Natural killer cell (primary cell): ENCODE measurements around the gene DAZAP1. TPM values are rescaled to one million over a fixed set of nuclear protein-coding genes. Genes with fewer than 3 reads are reported as not detected.

ENCODE experiments used
- ATAC-seq, 3 donors: fragments of 150-1000 bp in 2 of 3; fragments of 200-7000 bp in 1 of 3; cut with Tn5 transposase; 1 replicate in 1 of 3; 2 replicates in 2 of 3; pipeline ENCODE4 v1.10.0; 2021; ENCODE audit warnings: mild to moderate bottlenecking in 2 of 3, moderate library complexity in 2 of 3
- DNase-seq, 2 donors: peaks; one replicate each; pipeline versions ENCODE4 v3.0.0 to v3.0.0-alpha.2; 2013 to 2021; ENCODE audit warnings: mixed read lengths in 1 of 2
- H3K27ac ChIP-seq: one replicate; pipeline ENCODE4 v1.5.1; 2013; ENCODE audit warnings: mild to moderate bottlenecking, low read length
- H3K27me3 ChIP-seq: one replicate; pipeline ENCODE4 v1.6.1; 2013; ENCODE audit warnings: low read length; ENCODE audit not compliant: control insufficient read depth, insufficient read depth
- H3K36me3 ChIP-seq: one replicate; pipeline ENCODE4 v1.6.1; 2013; ENCODE audit warnings: low read length; ENCODE audit not compliant: control insufficient read depth, insufficient read depth
- H3K4me1 ChIP-seq: one replicate; pipeline ENCODE4 v1.6.1; 2013; ENCODE audit warnings: low read length; ENCODE audit not compliant: control insufficient read depth, insufficient read depth
- H3K4me3 ChIP-seq: one replicate; pipeline ENCODE4 v1.5.1; 2013; ENCODE audit warnings: low read length
- H3K9me3 ChIP-seq: one replicate; pipeline ENCODE4 v1.6.1; 2013; ENCODE audit warnings: low read length; ENCODE audit not compliant: control insufficient read depth, insufficient read depth
- H3K27ac Mint-ChIP-seq, 2 donors: one replicate each; pipeline ENCODE4 v1.8.0; 2022; ENCODE audit warnings: mild to moderate bottlenecking in 2 of 2, mixed read lengths in 2 of 2, moderate library complexity in 1 of 2
- H3K27me3 Mint-ChIP-seq, 2 donors: one replicate each; pipeline ENCODE4 v1.8.0; 2022; ENCODE audit warnings: low read depth in 2 of 2, mixed read lengths in 2 of 2
- H3K36me3 Mint-ChIP-seq: one replicate; pipeline ENCODE4 v1.8.0; 2022; ENCODE audit warnings: mixed read lengths
- H3K4me1 Mint-ChIP-seq, 2 donors: one replicate each; pipeline ENCODE4 v1.8.0; 2022; ENCODE audit warnings: mixed read lengths in 2 of 2
- H3K4me3 Mint-ChIP-seq: one replicate; pipeline ENCODE4 v1.8.0; 2022; ENCODE audit warnings: mild to moderate bottlenecking, moderate library complexity, mixed read lengths
- H3K9me3 Mint-ChIP-seq, 2 donors: one replicate each; pipeline ENCODE4 v1.8.0; 2022; ENCODE audit warnings: mixed read lengths in 2 of 2
- WGBS: methylation state at CpG from one replicate; pipeline ENCODE4 v1.1.7; 2013; ENCODE audit warnings: missing lambda C conversion rate; ENCODE audit not compliant: insufficient coverage; 5-methylcytosine and 5-hydroxymethylcytosine counted together
- intact Hi-C: fragments of 100-400 bp; cut with micrococcal nuclease; formaldehyde crosslinking; loops from one replicate; pipeline ENCODE4 v1.14.2; 2022
- total RNA-seq, 4 donors: library from RNA; stranded (reverse); fragments of 120-200 nt in 1 of 4; gene quantifications; one replicate each; pipeline versions ENCODE4 v1.2.3 to v1.2.4, GENCODE V29; 2013 to 2022
- TF ChIP-seq, protein P1 (sequence below): fragments of 200-600 bp; IDR thresholded peaks from one replicate; pipeline ENCODE4 v1.8.0; 2022; ENCODE audit warnings: antibody characterized with exemption

Gene DAZAP1
- total RNA-seq, 3 donors from 2014 or later (not counting 1 experiment from before 2014, with no cell fraction given): 166 to 207 (median 170) TPM

GRCh38 chr19:1449467-1450442, 42.4 kb downstream of the DAZAP1 start, which contains the start of gene APC2:
Gene APC2 (plus strand): TSS chr19:1450121. CDS start chr19:1453002, 2,881 bp downstream.
- DNase-seq (peak in 1 of 2 donors; percentile 63), ATAC-seq (peak in 1 of 3 donors; percentile 39)
- peak within 1 kb of the TSS; percentile 65 for H3K4me3 Mint-ChIP-seq
- peaks cover 24% of the 10 kb centered on the region for H3K4me1 ChIP-seq
- H3K36me3 ChIP-seq: no peaks in the 10 kb centered on the region
- H3K27me3 ChIP-seq: peaks cover 59% of the 10 kb centered on the region
- intact Hi-C loops: no loop called here
- H3K4me1 Mint-ChIP-seq: peaks cover 6 to 32% of the 10 kb centered on the region in 2 donors
- H3K36me3 Mint-ChIP-seq: no peaks in the 10 kb centered on the region
- H3K27me3 Mint-ChIP-seq: peaks cover 30 to 33% of the 10 kb centered on the region in 2 donors
- H3K9me3 ChIP-seq: no peaks in the 10 kb centered on the region
- TF ChIP-seq, protein P1, sequence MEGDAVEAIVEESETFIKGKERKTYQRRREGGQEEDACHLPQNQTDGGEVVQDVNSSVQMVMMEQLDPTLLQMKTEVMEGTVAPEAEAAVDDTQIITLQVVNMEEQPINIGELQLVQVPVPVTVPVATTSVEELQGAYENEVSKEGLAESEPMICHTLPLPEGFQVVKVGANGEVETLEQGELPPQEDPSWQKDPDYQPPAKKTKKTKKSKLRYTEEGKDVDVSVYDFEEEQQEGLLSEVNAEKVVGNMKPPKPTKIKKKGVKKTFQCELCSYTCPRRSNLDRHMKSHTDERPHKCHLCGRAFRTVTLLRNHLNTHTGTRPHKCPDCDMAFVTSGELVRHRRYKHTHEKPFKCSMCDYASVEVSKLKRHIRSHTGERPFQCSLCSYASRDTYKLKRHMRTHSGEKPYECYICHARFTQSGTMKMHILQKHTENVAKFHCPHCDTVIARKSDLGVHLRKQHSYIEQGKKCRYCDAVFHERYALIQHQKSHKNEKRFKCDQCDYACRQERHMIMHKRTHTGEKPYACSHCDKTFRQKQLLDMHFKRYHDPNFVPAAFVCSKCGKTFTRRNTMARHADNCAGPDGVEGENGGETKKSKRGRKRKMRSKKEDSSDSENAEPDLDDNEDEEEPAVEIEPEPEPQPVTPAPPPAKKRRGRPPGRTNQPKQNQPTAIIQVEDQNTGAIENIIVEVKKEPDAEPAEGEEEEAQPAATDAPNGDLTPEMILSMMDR: no peak
- no peak within 1 kb of the TSS for H3K4me3 ChIP-seq
- no peak within 1 kb of the TSS for H3K27ac Mint-ChIP-seq
- no peak within 1 kb of the TSS for H3K27ac ChIP-seq
- WGBS: 3% methylated on average over 72 of the region's 74 CpGs
- H3K9me3 Mint-ChIP-seq: no peaks in the 10 kb centered on the region

GRCh38 chr19:1450735-1451731, 43.6 kb downstream of the DAZAP1 start:
- Histone ChIP-seq H3K9me3 (peaks cover 6% of the 10 kb centered on the region), H3K27me3 (peaks cover 68% of the 10 kb centered on the region), H3K27ac (no peak overlapping the region), H3K36me3 (no peaks in the 10 kb centered on the region), H3K4me1 (peaks cover 26% of the 10 kb centered on the region), H3K4me3 (no peak overlapping the region)
- Mint-ChIP-seq H3K36me3 (no peaks in the 10 kb centered on the region), H3K27me3 (peaks cover 30 to 43% of the 10 kb centered on the region in 2 donors), H3K27ac (no peak overlapping the region), H3K9me3 (no peaks in the 10 kb centered on the region), H3K4me1 (peaks cover 4 to 31% of the 10 kb centered on the region in 2 donors), H3K4me3 (no peak overlapping the region)
- ATAC-seq: no peak
- intact Hi-C loops: no loop called here
- 58% methylated on average over 22 of the region's 22 CpGs for WGBS
- TF ChIP-seq, protein P1: no peak
- DNase-seq: no peak

DNA sequence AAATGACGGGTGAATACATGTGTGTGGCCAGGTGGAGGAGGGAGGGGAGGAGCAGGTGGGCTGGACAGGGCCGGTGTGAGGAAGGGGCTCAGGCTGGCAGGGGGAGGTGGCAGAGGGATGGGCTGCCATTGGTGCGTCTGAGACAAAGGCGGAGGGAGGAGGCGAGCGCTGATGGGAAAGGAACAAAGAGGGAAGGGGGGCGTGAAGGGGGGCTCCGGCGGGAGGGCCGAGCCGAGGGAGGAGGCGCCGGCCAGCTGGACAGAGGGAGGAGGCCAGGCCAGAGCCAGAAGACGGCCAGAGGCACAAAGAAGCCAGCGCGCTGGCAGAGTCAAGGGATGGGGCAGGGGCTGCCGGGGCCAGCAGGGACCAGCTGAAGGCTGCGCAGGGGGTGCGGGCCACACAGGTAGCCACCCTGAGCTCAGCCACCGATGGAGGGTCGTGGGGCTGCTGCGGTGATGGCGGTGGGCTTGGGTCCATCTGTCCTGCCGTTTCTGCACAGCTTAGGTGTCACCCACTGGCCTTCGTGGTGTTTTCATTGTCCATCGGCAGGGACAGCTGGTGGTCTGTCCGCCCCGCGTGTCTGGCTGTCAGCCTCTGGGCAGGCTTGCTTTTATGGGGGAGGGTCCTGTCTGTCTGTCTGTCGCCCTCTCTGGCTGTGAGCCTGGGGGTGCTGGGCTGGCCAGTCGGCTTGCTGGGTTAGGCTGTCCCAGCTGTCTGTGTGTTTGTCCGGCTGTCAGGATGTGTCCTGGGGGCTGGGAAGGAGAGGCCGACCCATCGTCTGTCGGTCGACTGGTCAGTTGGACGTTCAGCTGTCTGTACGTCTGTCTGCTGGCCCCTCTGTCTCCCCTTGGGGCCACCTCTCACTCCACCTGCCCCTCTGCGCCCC, 44.8 kb downstream of the DAZAP1 start:
- no peaks in the 10 kb centered on the region for H3K9me3 Mint-ChIP-seq
- H3K27me3 Mint-ChIP-seq: peaks cover 29 to 42% of the 10 kb centered on the region in 2 donors
- TF ChIP-seq, protein P1: no peak
- H3K36me3 Mint-ChIP-seq: no peaks in the 10 kb centered on the region
- ATAC-seq (no peak), DNase-seq (no peak)
- WGBS: 50% methylated on average over 39 of the region's 39 CpGs
- H3K4me1 Mint-ChIP-seq: peaks cover 4 to 29% of the 10 kb centered on the region in 2 donors
- no peak overlapping the region for H3K4me3 Mint-ChIP-seq
- intact Hi-C loops: no loop called here
- no peak overlapping the region for H3K4me3 ChIP-seq
- H3K27ac ChIP-seq: no peak overlapping the region
- no peaks in the 10 kb centered on the region for H3K36me3 ChIP-seq
- H3K27me3 ChIP-seq: peaks cover 71% of the 10 kb centered on the region
- H3K9me3 ChIP-seq: peaks cover 7% of the 10 kb centered on the region
- no peak overlapping the region for H3K27ac Mint-ChIP-seq
- peaks cover 29% of the 10 kb centered on the region for H3K4me1 ChIP-seq
